NB4 (cell line): Measurements from ENCODE around the gene NCOR1.

ENCODE experiments used
- DNase-seq: peaks from one replicate; pipeline ENCODE4 v3.0.0; 2010; ENCODE audit warnings: low read depth
- H3K4me3 ChIP-seq: one replicate; pipeline ENCODE4 v1.5.1; 2011; ENCODE audit warnings: mild to moderate bottlenecking, low read depth, low read length, moderate library complexity
- MYC ChIP-seq: IDR thresholded peaks from 2 replicates; pipeline ENCODE4 v1.6.1; 2011; ENCODE audit warnings: low read depth, low read length
- POLR2A ChIP-seq: IDR thresholded peaks from 2 replicates; pipeline ENCODE4 v1.6.1; 2011; ENCODE audit warnings: mild to moderate bottlenecking; ENCODE audit not compliant: insufficient read length; ENCODE audit errors: extremely low read depth
- TF ChIP-seq, protein P1 (sequence below): IDR thresholded peaks from one replicate; pipeline ENCODE4 v1.5.1; 2012; ENCODE audit warnings: low read depth, low read length
- TF ChIP-seq, protein P2 (sequence below): IDR thresholded peaks from 2 replicates; pipeline ENCODE4 v1.6.1; 2011; ENCODE audit warnings: low read depth, low read length

NCOR1 gene

DNA sequence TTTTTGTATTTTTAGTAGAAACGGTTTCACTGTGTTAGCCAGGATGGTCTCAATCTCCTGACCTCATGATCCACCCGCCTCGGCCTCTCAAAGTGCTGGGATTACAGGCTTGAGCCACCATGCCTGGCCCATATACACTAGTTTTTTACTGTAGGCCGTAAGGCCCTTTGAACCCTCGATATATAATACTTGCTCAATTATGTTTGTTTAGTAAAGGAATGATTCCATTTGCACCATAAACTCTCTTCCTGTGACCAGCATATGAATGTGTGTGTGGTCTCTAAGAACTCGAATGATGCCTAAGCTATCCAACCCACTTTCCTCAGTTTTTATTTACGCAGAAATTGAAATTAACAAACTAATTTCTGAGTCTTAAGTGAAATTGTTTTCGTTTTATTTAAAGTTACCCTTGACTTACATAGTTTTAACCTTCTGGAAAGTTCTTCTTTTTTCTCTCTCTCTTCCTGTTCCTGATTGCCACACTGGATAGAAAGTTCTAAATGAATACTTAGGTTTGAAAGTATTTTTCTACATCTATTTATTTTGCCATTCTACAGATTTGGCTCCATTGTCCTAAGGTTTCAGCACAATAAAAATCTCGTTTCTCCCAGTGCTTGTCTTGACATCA, 39.6 kb upstream of the NCOR1 start:
- no peak overlapping the region for H3K4me3 ChIP-seq
- DNase-seq = no peak
- TF ChIP-seq, protein P1, sequence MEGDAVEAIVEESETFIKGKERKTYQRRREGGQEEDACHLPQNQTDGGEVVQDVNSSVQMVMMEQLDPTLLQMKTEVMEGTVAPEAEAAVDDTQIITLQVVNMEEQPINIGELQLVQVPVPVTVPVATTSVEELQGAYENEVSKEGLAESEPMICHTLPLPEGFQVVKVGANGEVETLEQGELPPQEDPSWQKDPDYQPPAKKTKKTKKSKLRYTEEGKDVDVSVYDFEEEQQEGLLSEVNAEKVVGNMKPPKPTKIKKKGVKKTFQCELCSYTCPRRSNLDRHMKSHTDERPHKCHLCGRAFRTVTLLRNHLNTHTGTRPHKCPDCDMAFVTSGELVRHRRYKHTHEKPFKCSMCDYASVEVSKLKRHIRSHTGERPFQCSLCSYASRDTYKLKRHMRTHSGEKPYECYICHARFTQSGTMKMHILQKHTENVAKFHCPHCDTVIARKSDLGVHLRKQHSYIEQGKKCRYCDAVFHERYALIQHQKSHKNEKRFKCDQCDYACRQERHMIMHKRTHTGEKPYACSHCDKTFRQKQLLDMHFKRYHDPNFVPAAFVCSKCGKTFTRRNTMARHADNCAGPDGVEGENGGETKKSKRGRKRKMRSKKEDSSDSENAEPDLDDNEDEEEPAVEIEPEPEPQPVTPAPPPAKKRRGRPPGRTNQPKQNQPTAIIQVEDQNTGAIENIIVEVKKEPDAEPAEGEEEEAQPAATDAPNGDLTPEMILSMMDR = no peak
- TF ChIP-seq MYC (no peak), POLR2A (no peak)
- TF ChIP-seq, protein P2, sequence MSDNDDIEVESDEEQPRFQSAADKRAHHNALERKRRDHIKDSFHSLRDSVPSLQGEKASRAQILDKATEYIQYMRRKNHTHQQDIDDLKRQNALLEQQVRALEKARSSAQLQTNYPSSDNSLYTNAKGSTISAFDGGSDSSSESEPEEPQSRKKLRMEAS = no peak

DNA sequence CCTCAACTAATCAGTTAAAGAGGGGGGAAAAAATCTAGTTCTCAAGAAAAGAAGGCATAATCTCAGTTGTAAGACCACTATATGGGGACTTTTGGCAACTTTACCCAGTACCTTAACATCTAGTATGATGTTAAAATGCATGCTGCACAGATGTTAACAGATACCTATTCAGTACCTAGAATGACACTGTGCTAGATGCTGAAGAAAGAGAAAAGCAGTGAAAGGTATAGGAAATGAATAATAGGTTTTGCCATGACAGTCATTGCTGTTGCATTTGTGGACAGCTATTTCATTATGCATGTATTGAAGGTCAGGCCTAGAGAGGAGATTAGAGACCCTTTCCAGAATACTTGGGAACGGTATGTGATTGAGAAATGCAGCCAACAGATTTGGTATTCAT, 36.2 kb upstream of the NCOR1 start:
- H3K4me3 ChIP-seq = no peak overlapping the region
- DNase-seq = no peak
- TF ChIP-seq, protein P1 = no peak
- TF ChIP-seq MYC (no peak), POLR2A (no peak)
- TF ChIP-seq, protein P2 = no peak

DNA sequence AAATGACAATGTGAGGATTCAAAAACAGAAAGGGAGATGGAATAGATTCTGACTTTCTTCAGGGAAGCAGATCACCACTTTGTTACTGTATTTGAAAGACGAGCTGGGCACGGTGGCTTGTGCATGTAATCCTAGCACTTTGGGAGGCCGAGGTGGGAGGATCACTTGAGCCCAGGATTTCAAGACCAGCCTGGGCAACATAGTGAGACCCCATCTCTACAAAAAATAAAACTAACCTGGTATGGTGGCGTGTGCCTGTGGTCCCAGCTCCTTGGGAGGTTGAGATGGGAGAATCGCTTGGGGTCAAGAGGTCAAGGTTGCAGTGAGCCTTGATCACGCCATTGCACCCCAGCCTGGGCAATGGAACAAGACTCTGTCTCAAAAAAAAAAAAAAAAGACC, 35.7 kb upstream of the NCOR1 start:
- TF ChIP-seq, protein P2 = no peak
- TF ChIP-seq, protein P1 = no peak
- DNase-seq = no peak
- H3K4me3 ChIP-seq = no peak overlapping the region

DNA sequence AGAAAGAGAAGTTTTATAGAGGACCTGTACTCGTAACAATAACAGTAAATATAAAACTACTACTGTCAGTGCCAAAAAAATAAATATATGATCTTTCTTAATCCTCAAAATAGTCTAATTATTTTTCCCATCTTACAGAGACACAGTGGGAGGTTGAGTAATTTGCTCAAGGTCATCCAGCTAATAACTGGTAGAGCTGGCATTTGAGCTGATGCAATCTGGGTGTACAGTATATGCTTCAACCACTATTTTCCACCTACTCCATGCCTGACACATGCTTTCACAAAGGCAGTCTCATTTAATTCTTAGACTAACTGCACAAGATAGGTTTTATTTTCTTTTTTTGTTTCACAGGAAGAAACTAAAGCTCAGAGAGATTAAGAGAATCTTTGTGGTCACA, 35.3 kb upstream of the NCOR1 start:
- DNase-seq = no peak
- TF ChIP-seq, protein P2 = no peak
- TF ChIP-seq MYC (no peak), POLR2A (no peak)
- TF ChIP-seq, protein P1 = no peak
- H3K4me3 ChIP-seq = no peak overlapping the region

DNA sequence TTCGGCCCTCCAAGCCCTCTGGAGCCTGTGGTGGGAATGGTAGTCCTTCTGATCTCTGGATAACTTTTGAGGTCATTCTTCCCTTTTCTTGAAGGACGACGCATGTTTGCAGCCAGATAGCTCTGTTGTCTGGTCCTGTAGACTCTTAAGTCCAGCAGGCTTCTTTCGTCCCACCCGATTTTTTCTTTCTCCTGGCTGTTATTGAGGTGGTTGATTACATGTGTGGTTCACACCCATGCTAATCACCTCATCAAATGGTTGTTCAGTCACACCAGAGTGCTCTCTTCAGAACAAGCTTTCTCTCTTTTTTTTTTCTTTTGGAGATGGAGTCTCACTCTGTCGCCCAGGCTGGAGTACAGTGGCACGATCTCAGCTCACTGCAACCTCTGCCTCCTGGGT, 32.3 kb upstream of the NCOR1 start:
- no peak overlapping the region for H3K4me3 ChIP-seq
- no peak for DNase-seq
- TF ChIP-seq MYC = no peak
- no peak for TF ChIP-seq POLR2A
- TF ChIP-seq, protein P2 = no peak
- TF ChIP-seq, protein P1 = no peak
